GM15510 (cell line): ENCODE results near the gene ARHGAP6.

Source experiments
- POLR2A ChIP-seq: IDR thresholded peaks from 3 replicates; pipeline ENCODE4 v1.6.1; 2011; ENCODE audit warnings: borderline replicate concordance; ENCODE audit not compliant: insufficient read length; ENCODE audit errors: extremely low read depth

Gene ARHGAP6

GRCh38 chrX:11380187-11380844 lies 285.4 kb downstream of the ARHGAP6 start:
- TF ChIP-seq POLR2A = no peak

DNA sequence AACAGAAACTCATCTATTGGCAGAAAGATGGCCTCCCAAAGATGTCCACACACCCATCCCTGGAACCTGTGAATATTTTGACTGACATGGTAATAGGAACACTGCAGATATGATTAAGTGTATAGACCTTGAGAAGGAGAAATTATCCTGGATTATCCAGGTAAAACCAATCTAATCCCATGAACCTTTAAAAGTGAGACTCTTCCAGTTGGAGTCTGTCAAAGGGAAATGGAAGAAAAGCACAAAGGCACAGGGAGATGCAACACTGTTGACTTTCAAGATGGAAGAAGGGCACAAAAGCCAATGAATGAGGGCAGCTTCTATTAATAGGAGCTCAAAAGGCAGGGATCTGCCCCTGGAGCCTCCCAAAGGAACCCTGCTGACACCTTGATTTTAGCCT lies 289.6 kb downstream of the ARHGAP6 start:
- no peak for TF ChIP-seq POLR2A

DNA sequence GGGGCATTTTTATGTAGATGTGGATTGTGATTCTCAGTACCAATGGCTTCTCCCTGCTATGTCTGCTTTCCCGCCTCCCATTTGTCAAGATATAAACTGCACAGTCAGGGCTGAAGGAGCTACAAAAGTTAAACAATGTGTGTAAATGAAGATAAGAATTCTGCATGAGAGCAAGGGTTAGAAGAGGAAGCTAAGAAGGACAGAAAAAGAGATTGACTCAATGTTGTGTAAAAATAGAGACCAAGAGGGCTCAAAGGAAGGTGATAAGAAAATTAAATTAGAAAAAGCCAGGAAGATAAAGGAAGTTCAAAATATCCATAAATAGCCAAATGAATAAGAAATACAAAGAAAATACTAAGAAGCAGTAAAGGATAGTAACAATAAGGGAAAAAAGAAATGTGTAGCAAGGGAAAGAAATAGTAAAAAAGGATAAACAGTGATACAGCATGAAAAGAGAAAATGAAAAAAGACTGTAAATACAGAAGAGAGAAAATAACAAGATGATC lies 290.1 kb downstream of the ARHGAP6 start:
- no peak for TF ChIP-seq POLR2A

DNA sequence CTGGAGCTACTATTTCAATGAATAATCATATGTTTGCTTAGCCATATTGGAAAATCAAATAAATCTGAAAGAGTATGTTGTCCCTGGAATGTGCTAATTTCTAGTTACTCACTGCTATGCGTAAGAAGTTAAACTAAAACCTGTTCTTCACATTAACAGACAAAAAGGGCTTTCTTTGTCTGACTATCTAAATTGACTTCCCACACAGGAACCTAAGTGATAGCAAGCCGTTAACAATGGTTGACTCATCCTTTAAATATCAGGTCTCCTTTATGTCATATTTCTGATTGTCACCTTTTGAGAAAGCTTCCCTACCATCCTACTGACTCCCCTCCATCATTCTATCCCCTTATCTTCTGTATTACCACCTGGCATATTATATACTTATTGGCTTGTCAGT lies 291.1 kb downstream of the ARHGAP6 start:
- no peak for TF ChIP-seq POLR2A

DNA sequence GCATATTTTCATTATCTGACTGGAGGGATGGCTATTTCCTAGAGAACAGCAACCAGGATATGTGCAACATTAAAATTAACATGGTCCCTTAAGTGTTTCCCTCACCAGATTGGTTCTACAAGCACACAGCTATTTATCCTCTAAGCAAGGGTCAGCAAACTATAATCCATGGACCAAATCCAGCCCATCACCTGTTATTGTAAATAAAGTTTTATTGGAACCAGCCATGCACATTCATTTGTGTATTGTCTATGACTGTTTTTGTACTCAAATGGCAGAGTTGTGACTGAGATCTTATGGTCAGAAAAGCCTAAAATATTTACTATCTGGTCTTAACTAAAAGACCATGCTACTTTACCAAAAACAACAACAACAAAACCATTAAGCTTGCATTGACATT lies 294.6 kb downstream of the ARHGAP6 start:
- no peak for TF ChIP-seq POLR2A

DNA sequence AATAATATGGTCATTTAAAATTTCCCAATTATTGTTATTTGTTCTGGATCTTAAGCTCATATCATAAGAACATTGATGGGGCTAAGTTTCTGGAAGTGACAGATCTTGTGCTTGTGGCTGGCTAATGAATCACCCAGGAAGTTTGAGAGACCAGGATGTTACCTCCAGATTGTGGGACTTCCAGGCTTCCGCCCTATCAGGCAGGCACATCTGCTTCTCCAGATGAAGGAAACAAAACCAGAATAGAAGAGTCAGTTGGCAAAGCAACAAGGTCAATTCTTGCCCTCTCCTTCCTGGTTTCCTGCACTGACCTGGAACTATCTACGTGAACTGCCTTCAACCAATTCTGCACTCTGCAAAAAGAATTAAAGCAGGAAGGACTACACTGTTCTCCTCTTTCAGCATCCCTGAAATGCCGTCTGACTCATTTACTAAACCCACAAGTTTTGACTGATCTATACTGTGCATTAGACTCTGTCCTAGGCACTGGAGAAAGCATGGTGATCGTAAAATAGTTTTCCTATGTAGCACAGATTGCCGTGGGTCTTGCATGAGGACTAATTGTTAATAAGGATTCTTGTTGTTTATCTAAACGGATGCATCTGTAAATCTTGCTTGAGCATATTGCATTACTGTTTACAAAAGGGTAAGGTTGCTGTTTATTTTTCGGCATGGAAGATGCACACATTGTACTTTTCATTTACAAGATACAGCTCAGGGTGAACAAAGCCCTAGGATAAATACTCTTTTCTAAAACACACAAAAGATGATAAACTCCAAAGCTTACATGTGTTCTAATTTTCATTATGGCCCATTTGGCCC lies 297.9 kb downstream of the ARHGAP6 start:
- TF ChIP-seq POLR2A = no peak

GRCh38 chrX:11366998-11367595 lies 298.6 kb downstream of the ARHGAP6 start:
- TF ChIP-seq POLR2A = no peak

GRCh38 chrX:11365426-11365825 lies 300.3 kb downstream of the ARHGAP6 start:
- TF ChIP-seq POLR2A = no peak

GRCh38 chrX:11364835-11365234 lies 300.9 kb downstream of the ARHGAP6 start:
- TF ChIP-seq POLR2A = no peak

- no peak for TF ChIP-seq POLR2A
Measured at GRCh38 chrX:11363069-11363594, 302.6 kb downstream of the ARHGAP6 start.

- no peak for TF ChIP-seq POLR2A
Measured at GRCh38 chrX:11355259-11355909, 310.3 kb downstream of the ARHGAP6 start.

- no peak for TF ChIP-seq POLR2A
Measured at GRCh38 chrX:11352296-11352741, 313.4 kb downstream of the ARHGAP6 start.

DNA sequence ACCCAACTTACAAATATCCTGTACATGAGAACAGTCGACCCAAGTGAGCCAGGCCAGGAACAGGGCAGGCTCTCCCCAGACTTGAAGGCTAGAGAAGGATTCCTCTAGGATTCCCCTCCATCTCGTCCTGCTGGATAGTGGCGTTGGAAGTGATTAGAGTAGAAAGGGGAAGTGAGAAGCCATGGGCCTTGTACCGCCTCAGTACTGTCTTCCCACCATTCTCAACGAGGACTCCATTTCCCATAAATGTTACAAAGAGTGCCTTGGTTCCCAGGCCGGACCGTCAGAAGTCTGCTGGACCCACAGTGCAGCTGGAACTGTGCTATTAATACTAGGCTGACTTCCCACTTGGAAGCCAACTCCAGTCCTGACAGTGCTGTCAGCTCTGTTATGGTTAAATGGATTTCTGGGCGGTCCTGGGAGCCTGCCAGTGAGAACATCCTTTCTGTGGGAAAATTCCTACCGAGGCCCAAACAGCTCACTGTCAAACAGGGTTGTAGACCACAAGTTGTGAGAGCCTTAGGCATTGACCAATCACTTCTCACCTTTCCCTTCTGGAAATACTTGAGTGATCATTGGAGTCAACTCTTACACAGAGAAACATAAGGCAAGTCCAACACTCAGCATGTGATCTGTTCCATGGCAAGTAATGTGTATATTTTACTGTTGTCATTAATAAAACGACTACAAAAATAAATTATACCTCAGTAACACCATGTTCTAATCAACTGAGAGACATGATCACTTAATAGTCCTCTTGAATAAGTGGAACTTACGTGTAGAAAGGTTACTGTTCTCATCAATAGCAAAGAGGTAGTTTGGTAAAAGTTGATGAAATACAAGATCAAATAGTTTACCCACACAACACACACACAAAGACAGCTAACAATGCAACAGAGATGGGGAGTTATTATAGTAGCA lies 314.1 kb downstream of the ARHGAP6 start:
- TF ChIP-seq POLR2A = no peak
